ENCODE data around the gene GRIK2. TPM values are rescaled to one million over a fixed set of nuclear protein-coding genes. Genes with fewer than 3 reads are reported as not detected.

GRIK2 gene
- total RNA-seq, 2 donors from 2014 or later, result 7.7 to 12.1 TPM

GRCh38 chr6:101662111-101662897 lies 268.8 kb downstream of the GRIK2 start:
- Histone ChIP-seq H3K9me3 (no peaks in the 10 kb centered on the region), H3K27ac (no peak overlapping the region), H3K27me3 (no peaks in the 10 kb centered on the region), H3K36me3 (no peaks in the 10 kb centered on the region), H3K4me3 (no peak overlapping the region), H3K4me1 (no peaks in the 10 kb centered on the region)
- TF ChIP-seq CTCF (IDR thresholded peaks at IDR 0.05), result no peak
- DNase-seq (ENCODE audit: low spot score), result no peak

GRCh38 chr6:101663100-101663499 lies 269.6 kb downstream of the GRIK2 start:
- H3K4me1 ChIP-seq, result no peaks in the 10 kb centered on the region
- TF ChIP-seq CTCF (IDR thresholded peaks at IDR 0.05), result no peak
- H3K27me3 ChIP-seq, result no peaks in the 10 kb centered on the region
- no peak overlapping the region for H3K27ac ChIP-seq
- no peaks in the 10 kb centered on the region for H3K36me3 ChIP-seq
- DNase-seq (ENCODE audit: low spot score), result no peak
- H3K4me3 ChIP-seq, result no peak overlapping the region
- no peaks in the 10 kb centered on the region for H3K9me3 ChIP-seq

GRCh38 chr6:101666256-101666655 lies 272.7 kb downstream of the GRIK2 start:
- Histone ChIP-seq H3K9me3 (no peaks in the 10 kb centered on the region), H3K4me3 (no peak overlapping the region), H3K27ac (no peak overlapping the region), H3K27me3 (no peaks in the 10 kb centered on the region), H3K36me3 (no peaks in the 10 kb centered on the region), H3K4me1 (no peaks in the 10 kb centered on the region)
- DNase-seq (ENCODE audit: low spot score), result no peak
- no peak for TF ChIP-seq CTCF (IDR thresholded peaks at IDR 0.05)

- no peaks in the 10 kb centered on the region for H3K4me1 ChIP-seq
- H3K27me3 ChIP-seq, result no peaks in the 10 kb centered on the region
- H3K4me3 ChIP-seq, result no peak overlapping the region
- H3K9me3 ChIP-seq, result no peaks in the 10 kb centered on the region
- DNase-seq (ENCODE audit: low spot score), result no peak
- no peak for TF ChIP-seq CTCF (IDR thresholded peaks at IDR 0.05)
- H3K36me3 ChIP-seq, result no peaks in the 10 kb centered on the region
- no peak overlapping the region for H3K27ac ChIP-seq
These were observed 275.1 kb downstream of the GRIK2 start for GRCh38 chr6:101668496-101669030.

- no peaks in the 10 kb centered on the region for H3K4me1 ChIP-seq
- H3K9me3 ChIP-seq, result no peaks in the 10 kb centered on the region
- DNase-seq (ENCODE audit: low spot score), result no peak
- no peaks in the 10 kb centered on the region for H3K27me3 ChIP-seq
- H3K4me3 ChIP-seq, result no peak overlapping the region
- H3K36me3 ChIP-seq, result no peaks in the 10 kb centered on the region
- no peak for TF ChIP-seq CTCF (IDR thresholded peaks at IDR 0.05)
- no peak overlapping the region for H3K27ac ChIP-seq
These were observed 282.7 kb downstream of the GRIK2 start for GRCh38 chr6:101676187-101676586.

All from right atrium auricular region (tissue), 2 donors.